Stomach smooth muscle (tissue), 2 donors: Measurements from ENCODE around the gene SYS1.
"Not testable (repeated sequence)": the region's sequence is repeated elsewhere in the genome, so short reads cannot be mapped to it uniquely, and the experiment has no call there.

Experiments used
- H3K27ac ChIP-seq: one replicate; pipeline ENCODE4 v1.7.0; 2013; ENCODE audit warnings: mild to moderate bottlenecking, low read length, inconsistent platforms
- H3K27me3 ChIP-seq, 2 donors: one replicate each; pipeline ENCODE4 v1.7.0; 2013; ENCODE audit warnings: low read length in 2 of 2; ENCODE audit not compliant: insufficient read depth in 2 of 2, control insufficient read depth in 1 of 2
- H3K36me3 ChIP-seq, 2 donors: one replicate each; pipeline ENCODE4 v1.7.0; 2013; ENCODE audit warnings: low read length in 2 of 2; ENCODE audit not compliant: control insufficient read depth in 2 of 2, insufficient read depth in 2 of 2
- H3K4me1 ChIP-seq: one replicate; pipeline ENCODE4 v1.7.0; 2013; ENCODE audit warnings: low read length; ENCODE audit not compliant: control insufficient read depth, insufficient read depth
- H3K4me3 ChIP-seq, 2 donors: one replicate each; pipeline ENCODE4 v1.7.0; 2013; ENCODE audit warnings: low read length in 2 of 2
- H3K9ac ChIP-seq, 2 donors: one replicate each; pipeline ENCODE4 v1.7.0; 2013; ENCODE audit warnings: low read length in 2 of 2, mild to moderate bottlenecking in 1 of 2
- H3K9me3 ChIP-seq, 2 donors: one replicate each; pipeline ENCODE4 v1.7.0; 2013; ENCODE audit warnings: low read length in 2 of 2; ENCODE audit not compliant: control insufficient read depth in 2 of 2
- donor health status: healthy.
- donor health status: Pancreatic carcinoma.

The SYS1 gene

GRCh38 chr20:45346851-45347250 lies 16.1 kb upstream of the SYS1 start:
- no peaks in the 10 kb centered on the region for H3K9me3 ChIP-seq
- H3K36me3 ChIP-seq: no peaks in the 10 kb centered on the region
- H3K27me3 ChIP-seq: no peaks in the 10 kb centered on the region
- H3K27ac ChIP-seq: peak overlapping the region; percentile 85
- peak overlapping the region; percentile 77 to 91 for H3K4me3 ChIP-seq
- H3K9ac ChIP-seq: peak overlapping the region; percentile 95 to 96
- H3K4me1 ChIP-seq: peaks cover 57% of the 10 kb centered on the region

GRCh38 chr20:45347297-45347935 lies 15.5 kb upstream of the SYS1 start:
- peaks cover 52% of the 10 kb centered on the region for H3K4me1 ChIP-seq
- H3K36me3 ChIP-seq: no peaks in the 10 kb centered on the region
- H3K4me3 ChIP-seq: peak overlapping the region; percentile 77 to 91
- peak overlapping the region; percentile 95 to 96 for H3K9ac ChIP-seq
- no peaks in the 10 kb centered on the region for H3K9me3 ChIP-seq
- H3K27me3 ChIP-seq: no peaks in the 10 kb centered on the region
- peak overlapping the region; percentile 85 for H3K27ac ChIP-seq

DNA sequence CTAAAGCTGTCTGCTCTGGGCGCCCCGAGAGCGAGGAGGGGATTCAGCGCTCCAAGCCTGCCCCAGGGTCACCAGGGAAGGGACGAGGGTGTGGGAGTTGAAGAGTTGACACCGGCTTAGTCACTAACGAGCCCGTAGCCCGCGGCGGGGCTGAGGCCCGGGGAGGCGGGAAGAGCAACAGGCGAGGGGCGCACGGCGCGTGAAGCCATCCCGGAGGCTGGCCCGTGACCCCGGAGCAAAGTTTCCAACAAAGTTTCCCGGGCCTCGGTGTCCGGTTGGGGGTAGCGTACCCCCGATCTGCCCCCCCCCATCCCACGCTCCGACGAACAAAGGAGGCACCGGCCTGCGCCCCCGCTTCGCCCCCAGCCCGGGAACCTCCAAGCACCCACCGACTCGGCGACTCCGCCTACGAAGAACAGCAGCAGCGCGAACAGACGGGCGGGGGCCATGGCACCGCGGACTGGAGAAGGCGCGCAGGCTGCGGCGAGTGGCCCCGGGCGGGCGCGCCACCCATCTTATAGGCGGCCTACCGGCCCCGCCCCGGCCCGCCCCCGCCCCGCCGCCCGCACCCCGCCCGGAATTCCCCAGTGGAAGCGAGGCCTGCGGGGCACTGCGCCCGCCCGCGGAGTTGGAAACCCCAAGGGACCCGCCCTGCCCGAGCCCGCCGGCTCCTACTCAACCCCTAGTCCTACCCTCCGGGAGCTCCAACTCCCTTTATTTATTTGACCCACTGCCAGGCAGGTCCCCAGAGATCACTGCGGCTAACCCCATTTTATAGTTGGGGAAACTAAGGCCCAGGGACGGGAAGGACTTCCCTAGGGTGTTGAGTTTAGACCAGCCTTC lies 14.8 kb upstream of the SYS1 start, which contains the start of gene SDC4:
Gene SDC4 (minus strand): TSS at position 489 of the 843 bp plus-strand sequence. CDS start 40 bp downstream, at position 449.
- Histone ChIP-seq H3K4me1 (peaks cover 44% of the 10 kb centered on the region), H3K4me3 (peak within 1 kb of the TSS; percentile 77 to 91)

DNA sequence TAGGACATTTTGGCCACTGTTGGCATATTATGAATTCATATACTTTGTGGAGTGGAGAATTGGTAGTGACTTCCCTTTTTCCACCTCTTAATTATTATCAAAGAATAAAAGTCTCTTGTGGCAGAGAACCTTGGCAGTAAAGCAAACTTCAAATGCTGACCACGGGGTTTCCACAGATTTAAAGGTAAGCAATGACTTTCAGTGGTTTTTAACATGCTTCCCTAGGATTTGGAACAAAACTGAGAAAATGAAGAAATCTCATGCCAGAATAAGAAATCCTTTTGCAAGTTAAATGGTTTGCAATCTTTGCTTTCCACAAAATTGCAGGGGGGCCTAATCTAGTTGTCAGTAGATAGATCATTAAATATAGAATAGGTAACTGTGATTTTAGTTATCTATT lies 12.7 kb upstream of the SYS1 start:
- H3K27me3 ChIP-seq: no peaks in the 10 kb centered on the region

More for the DNA sequence above, 14.8 kb upstream of the SYS1 start, which contains the start of gene SDC4:
- no peaks in the 10 kb centered on the region for H3K36me3 ChIP-seq
- H3K9ac ChIP-seq: peak within 1 kb of the TSS; percentile 95 to 96
- H3K27me3 ChIP-seq: no peaks in the 10 kb centered on the region
- peak within 1 kb of the TSS; percentile 85 for H3K27ac ChIP-seq
- no peaks in the 10 kb centered on the region for H3K9me3 ChIP-seq

GRCh38 chr20:45350795-45351194 lies 12.2 kb upstream of the SYS1 start:
- not testable (repeated sequence) for H3K9me3 ChIP-seq, H3K27me3 ChIP-seq

More for the DNA sequence above, 12.7 kb upstream of the SYS1 start:
- no peaks in the 10 kb centered on the region for H3K9me3 ChIP-seq
- H3K9ac ChIP-seq: no peak overlapping the region
- peaks cover 31% of the 10 kb centered on the region for H3K4me1 ChIP-seq
- H3K27ac ChIP-seq: no peak overlapping the region
- no peaks in the 10 kb centered on the region for H3K36me3 ChIP-seq
- no peak overlapping the region for H3K4me3 ChIP-seq

DNA sequence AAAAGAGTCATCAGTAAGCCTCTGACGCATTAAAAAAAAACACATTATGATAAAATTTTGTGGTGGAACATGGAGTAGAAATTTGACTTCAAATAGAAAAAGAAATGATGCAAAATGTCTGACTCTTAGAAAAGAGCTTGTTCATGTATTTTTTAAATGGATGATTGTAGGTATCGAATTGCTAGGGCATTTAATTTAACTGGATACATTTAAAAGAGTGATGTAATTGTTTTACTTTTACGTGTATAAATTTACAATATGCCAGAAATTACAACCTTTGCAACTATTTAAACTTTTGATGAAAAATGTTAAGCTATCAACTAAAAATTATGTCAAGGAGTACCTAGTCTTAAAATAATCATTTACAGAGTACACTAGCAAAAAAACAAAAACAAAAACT lies 10.2 kb upstream of the SYS1 start:
- peaks cover 21% of the 10 kb centered on the region for H3K4me1 ChIP-seq
- no peak overlapping the region for H3K27ac ChIP-seq
- H3K36me3 ChIP-seq: no peaks in the 10 kb centered on the region
- H3K9ac ChIP-seq: no peak overlapping the region
- no peaks in the 10 kb centered on the region for H3K9me3 ChIP-seq
- no peak overlapping the region for H3K4me3 ChIP-seq
- no peaks in the 10 kb centered on the region for H3K27me3 ChIP-seq

More at GRCh38 chr20:45350795-45351194, 12.2 kb upstream of the SYS1 start:
- not testable (repeated sequence) for H3K4me3 ChIP-seq, H3K27ac ChIP-seq, H3K36me3 ChIP-seq, H3K9ac ChIP-seq
- peaks cover 28% of the 10 kb centered on the region for H3K4me1 ChIP-seq

- H3K9ac ChIP-seq: no peak overlapping the region
- H3K36me3 ChIP-seq: no peaks in the 10 kb centered on the region
- H3K9me3 ChIP-seq: no peaks in the 10 kb centered on the region
- no peaks in the 10 kb centered on the region for H3K27me3 ChIP-seq
- peaks cover 28% of the 10 kb centered on the region for H3K4me1 ChIP-seq
- H3K27ac ChIP-seq: peak overlapping the region; percentile 77
- no peak overlapping the region for H3K4me3 ChIP-seq
Observed at GRCh38 chr20:45353746-45354145, 9.2 kb upstream of the SYS1 start.

- no peaks in the 10 kb centered on the region for H3K36me3 ChIP-seq
- peak overlapping the region in 1 of 2 donors; percentile 7 for H3K9ac ChIP-seq
- peaks cover 35% of the 10 kb centered on the region for H3K4me1 ChIP-seq
- H3K4me3 ChIP-seq: no peak overlapping the region
- H3K27ac ChIP-seq: peak overlapping the region; percentile 77
- no peaks in the 10 kb centered on the region for H3K27me3 ChIP-seq
- no peaks in the 10 kb centered on the region for H3K9me3 ChIP-seq
Observed at GRCh38 chr20:45354423-45355208, 8.3 kb upstream of the SYS1 start.

DNA sequence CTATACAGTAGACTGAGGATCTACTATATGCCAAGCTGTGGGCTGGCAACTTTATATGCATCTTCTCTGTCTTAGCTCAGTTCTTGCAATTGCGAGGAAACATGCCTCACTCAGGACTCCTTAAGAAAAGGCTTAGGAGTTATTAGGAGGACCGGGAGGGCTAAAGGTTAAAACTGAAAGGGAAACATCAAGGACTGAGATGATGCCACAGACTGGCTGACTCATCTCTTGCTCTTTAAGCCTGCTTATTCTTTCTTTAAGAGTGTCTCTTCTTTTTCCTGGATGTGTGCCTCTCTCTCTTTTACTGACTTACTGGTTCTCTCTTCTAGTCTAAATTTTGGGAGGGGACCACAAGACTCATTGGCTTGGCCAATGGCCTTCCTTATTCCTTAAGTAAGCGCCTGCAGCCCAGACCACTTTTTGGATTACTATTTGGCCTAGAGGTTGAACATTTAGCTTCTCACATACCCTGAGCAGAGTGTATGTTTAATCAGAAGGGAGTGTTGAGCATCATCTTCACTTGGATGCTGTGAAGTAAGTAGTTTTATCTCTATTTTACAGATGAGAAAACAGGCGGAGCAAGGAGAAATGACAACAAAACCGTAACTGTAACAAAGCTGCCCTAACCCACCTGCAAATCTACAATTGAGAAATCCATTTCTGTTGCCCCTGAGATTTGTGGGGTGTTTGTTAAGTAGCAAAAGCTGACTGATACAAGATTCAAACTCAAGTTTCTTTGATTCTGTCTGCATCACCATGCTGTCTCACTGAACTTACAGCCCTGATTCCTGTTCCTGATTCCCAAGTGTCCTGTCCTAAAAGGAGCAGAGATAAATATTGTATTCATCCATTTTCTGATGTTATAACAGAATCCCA lies 7.5 kb upstream of the SYS1 start:
- no peaks in the 10 kb centered on the region for H3K27me3 ChIP-seq
- peak overlapping the region; percentile 77 for H3K27ac ChIP-seq
- H3K4me3 ChIP-seq: no peak overlapping the region
- no peaks in the 10 kb centered on the region for H3K36me3 ChIP-seq
- peak overlapping the region in 1 of 2 donors; percentile 12 for H3K9ac ChIP-seq
- peaks cover 40% of the 10 kb centered on the region for H3K4me1 ChIP-seq
- no peaks in the 10 kb centered on the region for H3K9me3 ChIP-seq
